Measurements from ENCODE around the gene RGS11.
"Not testable (repeated sequence)": the region's sequence is repeated elsewhere in the genome, so short reads cannot be mapped to it uniquely, and the experiment has no call there.

The RGS11 gene

DNA sequence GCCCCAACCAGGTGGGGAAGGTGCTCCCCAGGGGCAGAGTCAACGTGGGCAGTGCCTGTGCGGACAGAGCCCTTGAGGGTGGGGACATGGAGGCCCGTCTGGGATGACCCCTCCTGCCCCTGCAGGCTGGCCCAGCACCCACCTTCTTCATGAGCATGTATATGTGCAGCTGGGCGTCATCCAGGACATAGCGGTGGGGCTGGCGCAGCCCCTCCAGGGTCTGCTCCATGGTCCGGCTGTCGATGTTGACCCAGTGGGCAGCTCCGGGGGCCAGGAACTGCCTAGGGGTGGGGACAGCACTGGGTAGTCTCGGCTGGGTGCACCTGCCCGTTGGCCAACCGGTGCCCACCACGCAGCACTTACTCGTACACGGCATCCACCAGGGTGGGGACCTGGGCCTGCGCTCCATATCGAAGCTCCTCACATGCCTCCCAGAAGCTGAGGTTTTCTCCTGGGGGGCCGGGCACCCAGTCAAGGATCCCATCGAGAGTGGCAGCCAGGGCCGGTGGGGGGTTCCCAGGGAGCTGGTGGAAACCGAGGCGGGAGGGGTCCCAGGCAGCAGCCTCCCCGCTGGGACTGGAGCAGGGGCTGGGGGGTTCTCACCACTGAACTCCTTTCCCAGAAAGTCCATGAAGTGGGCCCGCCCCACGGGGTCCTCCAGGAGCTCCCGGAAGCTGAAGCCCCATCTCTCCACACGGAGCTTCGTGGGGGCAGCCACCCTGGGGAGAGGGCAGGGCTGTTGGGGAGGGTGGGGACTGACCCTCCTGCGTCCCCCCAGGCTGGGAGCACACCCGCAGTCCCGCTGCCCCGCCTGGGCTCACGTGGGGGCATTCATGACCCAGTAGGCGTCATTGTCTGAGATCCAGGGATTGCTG is 5.1 kb downstream of the RGS11 start:
- H3K4me3 ChIP-seq (ENCODE audit: low read length), result no peak overlapping the region
- H3K27me3 ChIP-seq (ENCODE audit: control insufficient read depth, insufficient read depth, low read length), result no peaks in the 10 kb centered on the region
- H3K4me1 ChIP-seq (ENCODE audit: control insufficient read depth, insufficient read depth, low read length), result no peaks in the 10 kb centered on the region
- no peak overlapping the region for H3K27ac ChIP-seq (ENCODE audit: low read depth, low read length)
- H3K9ac ChIP-seq (ENCODE audit: low read length), result no peak overlapping the region
- H3K36me3 ChIP-seq (ENCODE audit: control insufficient read depth, insufficient read depth, low read length), result peaks cover under 1% of the 10 kb centered on the region

- Histone ChIP-seq H3K27ac (ENCODE audit: low read depth, low read length) (no peak overlapping the region), H3K36me3 (ENCODE audit: control insufficient read depth, insufficient read depth, low read length) (peaks cover 5% of the 10 kb centered on the region), H3K9ac (ENCODE audit: low read length) (no peak overlapping the region), H3K27me3 (ENCODE audit: control insufficient read depth, insufficient read depth, low read length) (no peaks in the 10 kb centered on the region), H3K4me1 (ENCODE audit: control insufficient read depth, insufficient read depth, low read length) (no peaks in the 10 kb centered on the region), H3K4me3 (ENCODE audit: low read length) (no peak overlapping the region)
These were observed 6.5 kb downstream of the RGS11 start for GRCh38 chr16:269061-269796.

DNA sequence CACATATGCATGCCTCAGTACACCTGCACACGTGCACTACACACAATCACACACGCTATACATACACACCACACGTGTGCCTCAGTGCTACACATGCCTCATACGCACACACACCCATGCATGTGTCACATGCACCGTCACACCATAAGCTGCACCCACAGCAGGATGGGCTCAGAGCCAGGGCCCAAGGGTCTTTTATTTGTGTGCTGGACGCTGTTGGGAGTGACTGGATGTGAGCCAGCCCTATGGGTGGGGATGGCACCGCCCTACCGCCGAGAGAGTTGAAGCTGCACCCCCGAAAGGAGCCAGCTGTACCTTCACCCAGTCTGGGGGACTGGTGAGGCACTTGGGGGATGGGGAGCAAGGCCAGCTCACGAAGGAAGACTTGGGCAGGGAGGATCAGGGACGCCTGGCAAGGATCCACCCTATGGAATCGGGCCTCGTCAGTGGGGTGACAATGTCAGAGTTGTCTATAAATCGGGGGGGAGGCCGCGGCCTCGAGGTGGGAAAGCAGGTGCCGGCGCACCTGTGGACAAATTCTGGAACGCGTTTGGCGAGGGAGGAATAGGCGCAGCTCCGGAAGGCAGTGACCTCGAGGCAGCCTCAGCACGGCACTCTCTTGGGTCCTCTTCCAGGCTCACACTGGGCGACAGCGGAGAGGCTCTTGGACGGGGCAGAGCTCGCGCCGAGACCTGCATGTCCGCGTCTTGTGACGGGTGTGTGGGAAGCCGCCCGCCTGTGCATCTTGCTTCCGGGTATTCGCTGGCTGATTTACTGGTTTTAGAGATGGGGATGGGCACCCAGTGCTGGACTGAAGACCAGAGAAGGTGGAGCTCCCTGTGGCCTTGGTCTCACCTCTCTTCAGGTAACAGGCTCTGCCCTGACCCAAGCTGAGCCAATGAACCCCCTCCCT is 7.3 kb downstream of the RGS11 start:
- H3K36me3 ChIP-seq (ENCODE audit: control insufficient read depth, insufficient read depth, low read length), result peaks cover 5% of the 10 kb centered on the region
- no peak overlapping the region for H3K4me3 ChIP-seq (ENCODE audit: low read length)
- H3K27ac ChIP-seq (ENCODE audit: low read depth, low read length), result no peak overlapping the region
- H3K9ac ChIP-seq (ENCODE audit: low read length), result no peak overlapping the region
- H3K4me1 ChIP-seq (ENCODE audit: control insufficient read depth, insufficient read depth, low read length), result no peaks in the 10 kb centered on the region
- H3K27me3 ChIP-seq (ENCODE audit: control insufficient read depth, insufficient read depth, low read length), result no peaks in the 10 kb centered on the region

DNA sequence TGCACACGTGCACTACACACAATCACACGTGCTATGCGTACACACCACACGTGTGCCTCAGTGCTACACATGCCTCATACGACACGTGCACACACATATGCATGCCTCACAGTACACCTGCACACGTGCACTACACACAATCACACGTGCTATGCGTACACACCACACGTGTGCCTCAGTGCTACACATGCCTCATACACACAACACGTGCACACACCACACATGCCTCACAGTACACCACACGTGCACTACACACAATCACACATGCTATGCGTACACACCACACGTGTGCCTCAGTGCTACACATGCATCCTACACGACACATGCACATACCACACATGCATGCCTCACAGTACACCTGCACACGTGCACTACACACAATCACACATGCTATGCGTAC is 8.2 kb downstream of the RGS11 start:
- H3K4me3 ChIP-seq (ENCODE audit: low read length), result not testable (repeated sequence)

GRCh38 chr16:266258-267164 is 9.2 kb downstream of the RGS11 start:
- Histone ChIP-seq H3K36me3 (ENCODE audit: control insufficient read depth, insufficient read depth, low read length) (peaks cover 14% of the 10 kb centered on the region), H3K4me1 (ENCODE audit: control insufficient read depth, insufficient read depth, low read length) (no peaks in the 10 kb centered on the region), H3K4me3 (ENCODE audit: low read length) (no peak overlapping the region), H3K27me3 (ENCODE audit: control insufficient read depth, insufficient read depth, low read length) (no peaks in the 10 kb centered on the region), H3K9ac (ENCODE audit: low read length) (no peak overlapping the region), H3K27ac (ENCODE audit: low read depth, low read length) (no peak overlapping the region)

More for the DNA sequence above, 8.2 kb downstream of the RGS11 start:
- not testable (repeated sequence) for H3K4me1 ChIP-seq (ENCODE audit: control insufficient read depth, insufficient read depth, low read length); H3K27ac ChIP-seq (ENCODE audit: low read depth, low read length); H3K27me3 ChIP-seq (ENCODE audit: control insufficient read depth, insufficient read depth, low read length); H3K9ac ChIP-seq (ENCODE audit: low read length); H3K36me3 ChIP-seq (ENCODE audit: control insufficient read depth, insufficient read depth, low read length)

DNA sequence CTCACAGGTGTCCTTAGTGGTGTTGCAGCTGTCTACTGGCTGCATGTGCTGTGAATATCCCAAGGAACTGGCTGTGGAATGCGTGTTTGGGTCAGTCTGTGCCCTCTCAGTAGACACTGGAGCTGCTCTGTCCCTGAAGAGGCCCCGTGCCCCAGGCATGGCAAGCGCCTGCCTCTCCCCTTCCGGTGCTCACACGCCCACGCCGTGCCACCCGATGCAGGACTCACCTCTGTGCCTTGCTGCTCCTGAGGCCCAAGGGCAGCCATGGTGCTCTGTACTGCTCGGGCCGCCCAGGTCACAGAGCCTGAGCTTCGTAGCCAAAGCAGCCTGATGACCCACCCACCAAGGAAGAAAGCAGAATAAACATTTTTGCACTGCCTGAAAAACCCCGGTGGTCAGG is 10.0 kb downstream of the RGS11 start:
- Histone ChIP-seq H3K27me3 (ENCODE audit: control insufficient read depth, insufficient read depth, low read length) (no peaks in the 10 kb centered on the region), H3K9ac (ENCODE audit: low read length) (no peak overlapping the region), H3K4me1 (ENCODE audit: control insufficient read depth, insufficient read depth, low read length) (no peaks in the 10 kb centered on the region), H3K27ac (ENCODE audit: low read depth, low read length) (no peak overlapping the region), H3K4me3 (ENCODE audit: low read length) (no peak overlapping the region), H3K36me3 (ENCODE audit: control insufficient read depth, insufficient read depth, low read length) (peaks cover 18% of the 10 kb centered on the region)

GRCh38 chr16:265002-265529 is 10.7 kb downstream of the RGS11 start:
- Histone ChIP-seq H3K4me1 (ENCODE audit: control insufficient read depth, insufficient read depth, low read length) (no peaks in the 10 kb centered on the region), H3K27ac (ENCODE audit: low read depth, low read length) (no peak overlapping the region), H3K9ac (ENCODE audit: low read length) (no peak overlapping the region), H3K36me3 (ENCODE audit: control insufficient read depth, insufficient read depth, low read length) (peaks cover 22% of the 10 kb centered on the region), H3K4me3 (ENCODE audit: low read length) (no peak overlapping the region), H3K27me3 (ENCODE audit: control insufficient read depth, insufficient read depth, low read length) (no peaks in the 10 kb centered on the region)

GRCh38 chr16:264440-264951 is 11.2 kb downstream of the RGS11 start:
- Histone ChIP-seq H3K27me3 (ENCODE audit: control insufficient read depth, insufficient read depth, low read length) (no peaks in the 10 kb centered on the region), H3K36me3 (ENCODE audit: control insufficient read depth, insufficient read depth, low read length) (peaks cover 28% of the 10 kb centered on the region), H3K9ac (ENCODE audit: low read length) (no peak overlapping the region), H3K4me1 (ENCODE audit: control insufficient read depth, insufficient read depth, low read length) (no peaks in the 10 kb centered on the region), H3K27ac (ENCODE audit: low read depth, low read length) (no peak overlapping the region), H3K4me3 (ENCODE audit: low read length) (no peak overlapping the region)

DNA sequence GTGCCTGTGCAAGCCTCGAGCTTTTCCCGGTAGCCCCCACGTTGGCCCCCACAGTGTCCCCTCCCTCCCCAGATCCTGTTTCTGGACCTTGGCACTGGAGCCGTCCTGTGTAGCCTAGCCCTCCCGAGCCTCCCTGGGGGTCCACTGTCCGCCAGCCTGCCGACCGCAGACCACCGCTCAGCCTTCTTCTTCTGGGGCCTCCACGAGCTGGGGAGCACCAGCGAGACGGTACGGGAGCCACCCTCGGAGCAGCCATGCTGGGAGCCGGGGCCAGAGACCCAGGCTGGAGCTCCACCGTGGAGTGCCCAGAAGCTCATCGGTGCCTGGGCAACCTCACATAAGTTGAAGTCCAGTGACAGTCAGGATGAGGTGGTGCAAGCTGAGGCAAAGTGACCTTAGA is 11.8 kb downstream of the RGS11 start:
- peaks cover 28% of the 10 kb centered on the region for H3K36me3 ChIP-seq (ENCODE audit: control insufficient read depth, insufficient read depth, low read length)

GRCh38 chr16:263182-263774 is 12.5 kb downstream of the RGS11 start:
- Histone ChIP-seq H3K4me3 (ENCODE audit: low read length) (no peak overlapping the region), H3K27ac (ENCODE audit: low read depth, low read length) (no peak overlapping the region), H3K4me1 (ENCODE audit: control insufficient read depth, insufficient read depth, low read length) (no peaks in the 10 kb centered on the region), H3K27me3 (ENCODE audit: control insufficient read depth, insufficient read depth, low read length) (no peaks in the 10 kb centered on the region), H3K36me3 (ENCODE audit: control insufficient read depth, insufficient read depth, low read length) (peaks cover 28% of the 10 kb centered on the region), H3K9ac (ENCODE audit: low read length) (no peak overlapping the region)

More for the DNA sequence above, 11.8 kb downstream of the RGS11 start:
- Histone ChIP-seq H3K27ac (ENCODE audit: low read depth, low read length) (no peak overlapping the region), H3K9ac (ENCODE audit: low read length) (no peak overlapping the region), H3K4me1 (ENCODE audit: control insufficient read depth, insufficient read depth, low read length) (no peaks in the 10 kb centered on the region), H3K27me3 (ENCODE audit: control insufficient read depth, insufficient read depth, low read length) (no peaks in the 10 kb centered on the region), H3K4me3 (ENCODE audit: low read length) (no peak overlapping the region)

Data from rectal smooth muscle tissue (tissue), 1 donor.